ENCODE results near the gene SGMS1.
"Not testable (repeated sequence)": the region's sequence is repeated elsewhere in the genome, so short reads cannot be mapped to it uniquely, and the experiment has no call there.

SGMS1 gene

GRCh38 chr10:50510517-50511473 is 113.0 kb downstream of the SGMS1 start:
- DNase-seq (ENCODE audit: low read depth in 2 of 2): no peak

GRCh38 chr10:50508315-50509051 is 115.3 kb downstream of the SGMS1 start:
- no peak for DNase-seq (ENCODE audit: low read depth in 2 of 2)

- no peak for DNase-seq (ENCODE audit: low read depth in 2 of 2)
Measured at GRCh38 chr10:50506861-50507573, 116.7 kb downstream of the SGMS1 start.

GRCh38 chr10:50504389-50504788 is 119.4 kb downstream of the SGMS1 start:
- DNase-seq (ENCODE audit: low read depth in 2 of 2): no peak

GRCh38 chr10:50503661-50504320 is 120.0 kb downstream of the SGMS1 start:
- no peak for DNase-seq (ENCODE audit: low read depth in 2 of 2)

GRCh38 chr10:50503156-50503555 is 120.6 kb downstream of the SGMS1 start:
- DNase-seq (ENCODE audit: low read depth in 2 of 2): not testable (repeated sequence)

GRCh38 chr10:50501924-50502452 is 121.8 kb downstream of the SGMS1 start:
- DNase-seq (ENCODE audit: low read depth in 2 of 2): no peak

GRCh38 chr10:50501478-50501877 is 122.3 kb downstream of the SGMS1 start:
- DNase-seq (ENCODE audit: low read depth in 2 of 2): peak; percentile 15 to 20

- no peak for DNase-seq (ENCODE audit: low read depth in 2 of 2)
Measured at GRCh38 chr10:50498465-50498864, 125.3 kb downstream of the SGMS1 start.

- DNase-seq (ENCODE audit: low read depth in 2 of 2): peak; percentile 59 to 62
Measured at GRCh38 chr10:50497758-50498157, 126.0 kb downstream of the SGMS1 start.

- DNase-seq (ENCODE audit: low read depth in 2 of 2): no peak
Measured at GRCh38 chr10:50496228-50496627, 127.5 kb downstream of the SGMS1 start.

- DNase-seq (ENCODE audit: low read depth in 2 of 2): no peak
Measured at GRCh38 chr10:50490241-50490640, 133.5 kb downstream of the SGMS1 start.

- not testable (repeated sequence) for DNase-seq (ENCODE audit: low read depth in 2 of 2)
Measured at GRCh38 chr10:50484550-50484949, 139.2 kb downstream of the SGMS1 start.

- no peak for DNase-seq (ENCODE audit: low read depth in 2 of 2)
Measured at GRCh38 chr10:50480054-50481007, 143.4 kb downstream of the SGMS1 start.

GRCh38 chr10:50477287-50478203 is 146.2 kb downstream of the SGMS1 start:
- DNase-seq (ENCODE audit: low read depth in 2 of 2): no peak

GRCh38 chr10:50473756-50474155 is 150.0 kb downstream of the SGMS1 start:
- no peak for DNase-seq (ENCODE audit: low read depth in 2 of 2)

GRCh38 chr10:50472914-50473313 is 150.8 kb downstream of the SGMS1 start:
- no peak for DNase-seq (ENCODE audit: low read depth in 2 of 2)

- no peak for DNase-seq (ENCODE audit: low read depth in 2 of 2)
Measured at GRCh38 chr10:50471583-50471975, 152.2 kb downstream of the SGMS1 start.
